Measurements from ENCODE around the gene MPND.

The MPND gene

DNA sequence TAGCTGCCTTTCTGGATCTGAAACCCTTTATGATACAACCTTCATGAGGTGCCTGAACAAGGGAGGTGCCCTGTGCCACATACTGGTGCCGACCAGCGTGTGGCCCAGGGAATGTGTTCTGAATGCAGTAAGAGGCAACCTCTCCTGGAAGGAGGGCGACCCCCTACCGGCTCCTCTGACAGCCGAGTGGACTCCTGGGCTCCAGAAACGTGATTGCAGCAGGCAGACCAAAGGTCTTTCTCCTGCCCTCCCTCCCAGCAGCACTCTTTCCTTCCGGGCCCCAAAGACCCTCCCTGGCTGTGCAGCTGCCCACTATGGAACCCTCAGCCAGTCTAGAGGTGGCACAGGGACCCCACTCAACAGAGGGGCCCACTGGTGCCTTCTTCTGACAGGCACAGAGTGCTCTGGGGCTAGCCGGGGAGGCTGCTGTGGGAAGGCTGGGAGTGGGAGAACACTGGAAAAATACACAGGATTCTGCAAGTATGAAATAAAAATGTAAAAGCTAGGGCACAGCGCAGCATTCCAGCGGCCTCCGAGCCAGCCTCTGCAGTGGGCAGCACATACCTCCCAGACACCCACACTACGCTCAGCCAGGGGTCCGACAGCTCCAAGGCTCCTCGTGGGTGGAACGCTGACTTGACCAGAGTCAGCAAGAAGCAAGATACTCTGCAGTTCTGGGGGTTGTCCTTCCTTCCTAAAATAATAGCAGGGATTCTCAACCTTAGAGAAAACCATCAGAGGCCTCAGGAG, 42.1 kb downstream of the MPND start:
- DNase-seq = no peak

DNA sequence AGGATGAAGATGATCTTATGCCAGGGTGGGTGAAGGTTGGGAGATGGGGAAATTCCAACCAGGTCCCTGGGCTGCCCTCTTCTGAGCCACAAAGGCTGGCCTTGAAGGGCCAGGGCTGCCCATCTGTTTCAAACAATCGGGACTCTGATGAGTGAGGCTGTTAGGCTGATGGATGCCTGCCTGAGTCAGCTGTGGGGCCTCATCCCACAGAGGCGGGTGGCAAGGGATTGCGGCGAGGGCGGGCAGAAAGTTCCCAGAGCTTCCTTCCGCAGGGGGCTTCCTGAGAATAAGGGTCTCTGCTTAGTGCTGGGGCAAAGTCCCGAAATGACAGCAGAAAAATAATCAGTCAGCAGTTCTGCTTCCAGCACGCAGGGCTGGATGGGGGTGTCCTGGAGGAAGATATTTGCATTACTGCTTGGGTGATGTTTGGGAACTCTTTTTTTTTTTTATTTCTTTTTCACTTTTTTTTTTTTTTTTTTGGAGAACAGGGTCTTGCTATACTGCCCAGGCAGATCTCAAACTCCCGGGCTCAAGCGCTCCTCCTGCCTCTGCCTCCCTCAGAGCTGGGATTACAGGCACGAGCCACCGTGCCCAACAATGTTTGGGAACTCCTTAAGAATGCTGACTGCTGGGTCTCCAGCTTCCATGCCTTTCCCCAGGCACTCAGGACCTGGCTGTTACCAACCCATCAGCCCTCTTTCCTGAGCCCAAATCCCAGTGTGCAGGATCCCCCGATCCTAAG, 42.9 kb downstream of the MPND start:
- DNase-seq = no peak

DNA sequence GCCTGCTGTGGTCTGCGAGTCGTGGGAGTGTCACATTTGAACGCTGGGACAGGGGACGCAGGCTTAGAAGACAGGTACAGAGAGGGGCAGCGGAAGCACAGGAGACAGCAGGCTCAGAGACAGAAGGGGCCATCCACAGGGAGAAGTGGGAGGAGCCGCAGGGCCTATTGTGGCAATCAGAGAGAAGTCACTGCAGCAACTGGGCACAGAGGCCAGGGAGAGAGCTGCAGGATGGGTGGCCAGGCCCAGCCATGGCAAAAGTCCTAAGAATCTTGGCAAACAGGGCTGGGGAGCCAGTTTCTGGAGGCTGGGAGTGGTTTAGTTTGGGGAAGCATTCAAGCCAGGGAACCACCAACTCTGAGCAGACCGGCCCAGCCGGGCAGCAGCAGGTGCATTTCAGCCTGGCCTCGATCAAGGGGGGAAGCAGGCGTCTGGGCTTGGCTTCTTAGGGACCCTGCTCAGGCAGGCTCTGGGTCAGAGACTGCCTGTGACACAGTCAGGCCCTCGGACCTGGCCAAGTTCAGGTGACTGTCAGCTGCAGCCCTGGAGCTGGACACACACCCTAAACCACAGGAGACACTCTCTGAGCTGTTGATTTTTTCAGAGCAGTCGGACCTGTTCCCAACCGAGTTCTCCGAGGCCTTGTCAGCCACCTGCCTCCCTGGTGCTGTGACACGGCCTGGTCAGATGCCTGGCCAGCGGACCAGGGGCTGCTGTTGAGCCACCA, 45.1 kb downstream of the MPND start:
- DNase-seq = no peak

DNA sequence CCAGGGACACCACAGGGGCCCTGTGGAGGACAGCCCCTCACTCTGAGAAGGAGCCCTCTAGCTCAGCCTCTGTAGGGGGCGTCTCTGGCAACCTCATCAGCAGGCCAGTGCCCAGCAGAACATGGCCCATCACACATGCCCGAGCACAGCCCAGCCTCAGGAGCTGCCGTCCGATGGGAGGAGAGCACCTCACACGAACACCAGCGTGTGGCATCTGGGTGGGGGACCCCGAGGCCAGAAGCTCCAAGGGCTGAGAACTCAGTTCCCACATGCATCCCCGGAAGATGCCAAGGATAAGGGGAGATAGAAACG, 45.7 kb downstream of the MPND start:
- no peak for DNase-seq

DNA sequence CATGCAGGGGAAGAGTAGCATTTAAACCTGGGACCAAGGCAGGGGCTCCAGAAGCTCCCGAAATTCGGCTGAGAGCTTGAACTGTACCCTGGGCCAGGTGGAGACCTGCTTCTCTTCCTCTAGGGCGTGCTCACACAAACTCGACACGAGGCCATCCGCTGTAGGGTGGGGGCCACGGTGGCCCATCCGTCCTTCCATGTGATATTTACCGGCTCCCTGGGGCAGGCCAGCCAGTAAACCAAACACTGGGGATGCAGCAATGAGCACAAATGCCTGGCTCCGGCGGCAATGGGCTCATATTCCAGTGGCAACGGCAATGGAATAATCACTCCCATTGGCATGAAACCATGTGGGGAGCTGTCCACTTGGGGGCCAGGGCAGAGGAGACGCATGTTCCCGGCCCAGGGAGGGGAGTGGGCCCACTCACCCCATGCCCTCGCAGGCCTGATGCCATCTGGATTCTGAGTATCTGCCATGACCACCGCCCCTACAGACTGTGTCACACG, 46.2 kb downstream of the MPND start:
- no peak for DNase-seq

DNA sequence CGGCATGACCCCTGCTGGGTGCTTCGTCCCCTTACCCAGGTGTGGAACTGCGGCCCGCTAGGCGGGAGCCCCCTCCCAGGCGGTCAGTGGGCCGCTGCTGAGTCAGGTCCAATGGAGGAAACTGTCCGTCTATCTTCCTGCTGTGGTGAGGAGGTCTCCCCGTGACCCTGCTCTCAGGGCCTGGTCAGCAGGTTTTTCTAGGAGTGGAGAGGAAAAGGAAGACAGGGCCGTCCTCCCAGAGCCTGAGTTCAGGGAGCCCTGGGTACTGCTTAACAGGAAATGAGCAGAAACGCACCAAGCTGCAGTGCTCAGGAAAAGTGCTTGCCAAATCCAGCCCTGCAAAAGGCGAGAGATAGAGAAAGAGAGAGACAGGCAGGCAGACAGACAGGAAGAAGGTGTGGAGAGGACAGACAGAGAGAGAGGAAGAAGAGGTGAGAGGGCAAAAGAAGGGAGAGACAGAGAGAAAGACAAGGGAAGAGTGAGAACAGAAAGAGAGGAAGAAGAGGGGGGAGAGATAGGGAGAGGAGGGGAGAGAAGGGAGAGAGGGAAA, 46.7 kb downstream of the MPND start:
- no peak for DNase-seq

DNA sequence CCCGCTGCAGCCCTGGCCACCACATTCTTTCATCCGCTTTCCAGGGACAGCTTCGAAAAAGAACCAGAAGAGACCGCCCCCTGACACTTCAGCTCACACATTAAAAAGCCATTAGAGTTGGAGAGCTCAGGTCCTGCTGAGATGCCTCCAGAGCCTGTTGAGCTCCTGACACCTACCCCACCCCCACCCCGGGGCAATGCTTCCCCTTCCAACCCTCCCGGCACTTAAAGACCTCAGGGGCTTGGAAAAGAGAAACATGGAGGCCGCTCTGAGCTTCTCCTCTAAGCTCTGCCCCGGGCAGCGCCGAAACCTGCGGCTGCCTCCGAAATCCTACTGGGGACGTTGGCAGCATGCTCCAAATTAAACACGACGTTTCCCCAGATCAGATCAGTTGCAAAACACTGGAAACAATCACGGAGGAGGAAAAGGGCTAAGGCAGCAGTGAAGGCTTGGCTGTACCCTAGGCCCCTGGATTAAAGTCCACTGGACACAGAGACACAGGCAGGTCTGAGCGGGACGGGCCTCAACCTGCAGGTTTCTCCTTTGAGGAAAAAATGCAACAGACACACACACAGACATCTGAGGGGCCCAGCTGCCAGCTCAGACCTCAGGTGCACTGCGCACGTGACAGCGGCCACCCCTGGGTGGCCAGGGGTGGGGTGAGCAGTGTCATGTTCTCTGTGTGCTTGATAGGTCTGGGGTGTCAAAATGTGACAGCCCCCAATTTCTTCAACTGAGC, 47.4 kb downstream of the MPND start:
- no peak for DNase-seq

DNA sequence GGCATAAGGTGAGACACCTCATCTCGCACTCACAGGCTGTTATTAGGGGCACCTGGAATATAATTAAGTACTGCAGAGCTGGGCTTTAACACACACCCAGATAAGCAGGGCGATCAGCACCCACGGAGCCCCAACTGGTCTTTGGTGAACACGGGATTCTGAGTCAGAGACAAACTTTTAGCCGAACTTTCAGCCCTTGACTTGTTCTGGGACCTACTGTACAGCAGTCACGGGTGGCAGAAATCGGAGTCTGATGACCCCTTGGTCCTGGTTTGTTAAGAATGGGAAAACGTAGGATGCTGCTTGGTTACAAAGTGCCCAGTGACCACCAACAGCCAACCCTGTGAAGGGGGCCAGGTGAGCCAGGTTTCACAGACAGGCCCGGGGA, 47.9 kb downstream of the MPND start:
- DNase-seq = no peak

DNA sequence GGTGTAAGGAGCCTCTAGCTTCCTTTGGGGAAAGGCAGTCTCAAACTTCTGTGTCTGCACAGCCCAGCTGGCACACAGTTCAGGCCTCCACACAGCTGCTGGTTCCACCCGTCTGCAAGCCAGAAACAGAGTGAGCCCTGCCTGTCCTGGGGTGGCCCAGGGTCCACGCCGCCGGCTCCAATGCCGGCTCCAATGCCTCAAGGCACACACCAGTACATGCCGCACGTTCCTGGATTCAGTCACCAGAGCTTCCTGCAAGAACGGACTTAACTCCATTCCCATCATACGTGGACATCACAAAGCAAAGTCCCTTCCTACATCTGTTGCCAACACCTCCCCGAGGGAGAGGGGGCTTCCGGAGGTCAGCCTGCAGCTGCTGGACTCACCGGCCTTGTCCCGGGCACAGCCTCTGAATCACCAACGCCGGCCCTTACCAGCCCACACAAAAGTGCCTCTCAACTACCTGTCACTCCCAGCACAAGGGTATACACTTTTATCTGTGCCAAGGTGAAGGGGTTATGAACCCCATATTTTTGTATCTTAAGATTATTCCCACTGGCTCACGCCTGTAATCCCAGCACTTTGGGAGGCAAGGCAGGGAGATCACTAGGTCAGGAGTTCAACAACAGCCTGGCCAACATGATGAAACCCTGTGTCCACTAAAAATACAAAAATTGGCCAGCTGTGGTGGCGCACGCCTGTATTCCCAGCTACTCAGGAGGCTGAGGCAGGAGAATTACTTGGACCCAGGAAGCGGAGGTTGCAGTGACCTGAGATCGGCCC, 48.5 kb downstream of the MPND start:
- no peak for DNase-seq

DNA sequence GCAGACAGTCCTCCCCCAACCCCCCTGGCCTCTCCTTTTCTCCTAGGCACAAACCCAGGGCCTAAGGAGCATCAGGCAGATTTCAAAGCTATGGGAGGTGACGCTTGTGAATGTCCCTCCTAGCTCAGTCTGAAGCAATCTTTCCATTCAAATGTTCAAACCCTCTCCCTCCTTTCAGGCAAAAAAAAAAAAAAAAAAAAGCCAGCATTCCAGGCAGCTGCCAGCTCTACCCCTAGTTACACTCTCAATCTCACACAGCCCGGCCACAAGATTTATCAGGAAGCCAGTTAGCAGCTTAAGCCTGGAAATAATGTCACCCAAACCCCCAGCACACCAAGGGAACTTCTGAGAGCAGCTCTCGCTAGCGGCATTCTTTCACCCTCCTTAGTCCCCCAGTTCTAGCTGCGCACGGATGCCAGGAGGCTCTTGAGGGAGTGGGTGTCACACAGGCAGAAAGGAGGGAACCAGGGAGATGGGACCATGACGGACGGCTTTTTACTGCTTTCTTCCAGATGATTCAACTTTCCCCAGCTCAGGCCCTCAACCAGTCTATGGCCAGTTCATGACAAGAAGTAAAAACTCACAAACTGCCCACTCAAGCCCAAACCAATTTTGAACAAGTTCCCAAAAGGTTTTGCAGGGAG, 50.7 kb downstream of the MPND start:
- no peak for DNase-seq

DNA sequence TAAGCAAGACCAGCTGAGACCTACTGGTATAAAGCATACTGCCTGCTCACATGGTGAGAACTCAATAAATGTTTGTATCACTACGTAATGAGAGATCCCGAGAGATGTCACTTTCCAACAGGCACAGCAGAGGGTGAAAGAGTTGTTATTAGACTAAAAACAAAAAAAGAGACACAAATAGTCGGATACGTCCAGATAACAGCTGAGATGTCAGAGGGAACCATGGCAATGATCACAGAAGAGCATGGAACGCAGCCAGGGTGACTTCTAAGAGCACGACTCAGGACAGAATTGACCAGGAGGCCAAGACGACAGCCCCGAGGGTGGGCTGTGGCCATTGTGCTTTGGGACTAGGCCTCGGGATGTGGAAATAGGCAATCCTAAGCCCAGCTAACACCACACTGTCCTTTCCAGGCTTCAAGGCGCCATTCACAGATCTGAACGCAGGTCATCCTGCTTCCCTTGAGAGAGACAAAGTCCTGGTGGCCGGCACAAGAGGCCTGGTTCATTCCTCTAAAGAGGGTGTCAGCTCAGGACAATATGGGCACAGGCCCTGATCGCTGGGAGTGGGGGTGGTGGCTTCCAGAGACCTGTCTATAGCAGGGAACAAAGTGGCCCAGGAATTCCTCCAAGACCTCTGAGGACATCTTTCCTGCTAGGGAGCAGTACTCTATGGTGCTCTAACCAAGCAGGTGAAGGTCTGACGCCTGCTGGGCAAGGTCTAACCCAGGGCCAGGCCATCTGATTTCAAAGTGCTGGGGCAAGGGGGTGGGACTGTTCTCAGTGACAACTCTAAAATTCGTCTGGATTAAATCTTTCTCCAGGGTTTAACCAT, 53.8 kb downstream of the MPND start:
- DNase-seq = no peak

DNA sequence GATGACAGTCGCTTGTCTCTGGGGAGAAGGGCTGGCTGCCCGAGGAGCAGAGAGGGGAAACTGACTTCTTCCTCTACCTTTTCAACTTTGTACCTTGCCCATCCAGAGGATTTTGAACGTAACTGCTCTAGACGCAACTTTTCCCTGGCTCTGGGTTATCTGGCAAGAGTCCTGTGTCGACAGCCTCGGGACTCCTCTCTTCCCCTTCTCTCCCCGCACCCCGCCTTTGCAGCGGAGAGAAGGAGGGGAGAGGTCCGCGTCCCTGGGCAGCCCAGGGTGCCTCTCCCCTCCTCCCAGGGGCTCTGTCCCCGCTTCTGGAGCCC, 56.4 kb downstream of the MPND start:
- DNase-seq = peak; percentile 57

DNA sequence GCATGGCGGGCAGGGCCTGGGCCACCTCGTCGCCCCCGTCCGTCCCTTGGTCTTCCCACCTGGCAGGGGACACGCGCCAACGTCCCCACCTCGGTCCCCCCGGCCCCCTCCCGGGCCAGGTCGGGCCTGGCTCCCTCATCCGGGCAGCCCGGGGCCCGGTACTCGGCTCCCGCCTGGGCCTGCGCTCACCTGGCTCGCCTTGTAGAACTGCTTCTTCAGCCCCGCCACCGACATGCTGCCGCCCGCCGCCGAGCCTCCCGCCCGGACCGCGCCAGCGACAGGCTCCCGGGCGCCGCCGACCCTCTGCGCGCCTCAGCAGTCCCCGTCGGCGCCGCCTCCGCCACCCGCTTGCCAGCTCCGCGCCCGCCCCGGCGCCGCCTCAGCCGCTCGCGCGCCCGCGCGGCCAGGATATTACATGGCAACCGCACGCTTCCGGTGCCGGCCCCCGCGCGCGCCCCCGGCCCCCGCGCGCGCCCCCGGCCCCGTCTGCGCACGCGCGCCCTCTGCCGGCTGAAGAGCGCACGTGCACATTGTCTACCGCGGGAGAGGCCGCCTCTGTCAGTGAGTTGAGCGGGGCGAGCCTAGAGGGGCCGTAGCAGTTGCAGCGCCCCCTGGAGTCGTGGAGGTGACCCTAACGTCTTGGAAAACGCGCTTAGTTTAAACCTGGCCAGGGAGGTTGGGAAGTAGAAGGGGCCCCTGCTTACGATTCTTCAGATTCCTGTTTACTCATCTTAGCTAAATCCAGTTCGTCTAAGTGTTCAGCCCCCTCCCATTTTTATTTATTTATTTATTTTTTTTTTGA, 57.0 kb downstream of the MPND start, which contains the start of gene SH3GL1:
TSS of gene SH3GL1 (minus strand) at position 413 of the 802 bp plus-strand sequence. CDS start at position 234, 179 bp downstream.
- peak; percentile 94 for DNase-seq

DNA sequence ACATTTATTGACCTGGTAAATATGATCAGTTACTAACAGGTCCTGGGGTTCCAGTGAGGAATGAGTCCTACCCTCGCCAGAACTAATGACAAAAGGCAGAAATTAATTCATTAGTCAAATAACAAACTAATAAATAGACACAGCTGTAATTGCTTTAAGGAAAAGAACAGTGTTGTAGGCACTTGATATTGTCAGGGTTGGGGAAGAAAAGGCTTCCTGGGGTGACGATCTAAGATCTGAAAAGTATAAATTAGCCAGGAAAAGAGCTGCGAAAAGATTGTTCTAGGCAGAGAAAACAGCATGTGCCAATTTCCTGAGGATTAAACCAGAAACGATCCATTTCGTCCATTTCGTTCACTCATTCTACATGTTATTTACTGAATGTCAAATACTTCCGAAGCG, 58.4 kb downstream of the MPND start:
- DNase-seq = no peak

DNA sequence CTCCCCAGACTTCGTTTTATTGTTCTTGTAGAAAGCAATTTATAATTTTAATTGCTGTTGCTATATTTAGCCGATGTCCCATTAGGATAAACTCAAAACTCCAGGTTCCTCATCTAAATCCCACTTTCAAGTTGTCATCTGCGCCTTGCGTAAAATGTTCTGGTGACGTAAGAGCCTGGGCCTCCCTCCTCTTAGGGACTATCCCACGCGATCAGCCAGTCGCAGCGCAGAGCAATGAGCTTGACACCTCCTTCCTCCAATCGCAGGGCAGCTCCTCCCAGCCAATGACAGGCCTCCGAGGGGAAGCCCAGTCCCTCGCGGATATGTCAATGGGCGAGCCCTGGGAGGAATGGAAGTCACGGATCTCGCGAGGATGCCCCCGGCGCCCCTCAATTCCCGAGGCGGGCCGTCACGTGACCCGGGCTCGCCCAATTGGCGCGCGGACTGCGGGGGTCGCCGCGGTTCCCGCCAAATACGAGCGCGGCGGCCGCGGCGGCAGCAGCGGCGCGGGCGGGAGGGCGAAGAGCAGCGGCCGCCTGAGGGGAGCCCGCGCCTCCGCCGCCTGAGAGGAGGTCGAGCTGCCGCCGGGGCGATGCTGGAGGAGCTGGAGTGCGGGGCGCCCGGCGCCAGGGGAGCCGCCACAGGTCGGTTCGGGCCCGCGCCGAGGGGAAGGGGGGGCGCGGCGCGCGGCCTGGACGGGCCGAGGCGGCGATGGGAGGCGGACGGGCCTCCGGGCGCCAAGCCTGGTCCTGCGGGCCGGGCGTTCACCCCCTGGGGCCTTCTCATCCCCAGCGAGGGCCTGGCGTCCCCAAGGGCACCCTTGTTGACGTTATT, 59.0 kb downstream of the MPND start, which contains the start of gene CHAF1A:
TSS of gene CHAF1A (plus strand) at position 470 of the 834 bp plus-strand sequence. CDS start at position 593, 123 bp downstream.
- peak; percentile 100 for DNase-seq

DNA sequence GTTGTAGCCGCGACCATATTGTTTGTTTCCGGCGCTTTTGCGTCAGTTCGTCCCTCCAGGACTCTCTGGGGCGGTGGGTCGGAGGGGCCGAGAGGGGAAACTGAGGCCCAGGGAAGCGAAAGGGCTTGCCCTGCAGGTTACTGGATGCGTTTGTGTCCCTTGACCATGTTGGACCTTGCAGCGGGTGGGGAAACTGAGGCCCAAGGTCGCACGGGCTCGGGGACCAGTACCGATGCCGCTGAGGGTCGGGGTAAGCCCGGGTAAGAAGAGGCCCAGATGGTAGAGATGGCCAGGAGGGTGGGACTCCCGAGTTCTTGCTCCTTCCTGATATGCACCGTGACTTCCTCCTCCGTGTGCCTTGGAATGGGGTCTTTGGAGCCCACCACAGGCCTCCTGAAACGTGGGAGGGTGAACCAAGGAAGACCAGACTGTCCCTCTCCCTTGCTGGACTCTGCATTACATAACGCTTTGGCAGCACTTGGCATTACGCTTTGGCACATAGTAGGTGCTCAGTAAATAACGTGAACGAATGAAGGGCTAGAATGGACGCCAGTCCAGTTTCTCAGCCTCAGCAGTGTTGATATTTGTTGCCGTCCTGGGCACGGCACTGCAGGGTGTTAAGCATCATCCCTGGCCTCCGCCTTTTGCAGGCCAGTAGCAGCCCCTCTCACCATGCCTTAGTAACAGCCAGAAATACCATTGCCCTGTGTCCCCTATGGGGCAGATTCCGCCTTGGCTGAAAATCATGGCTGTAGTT, 59.8 kb downstream of the MPND start:
- peak; percentile 26 for DNase-seq

DNA sequence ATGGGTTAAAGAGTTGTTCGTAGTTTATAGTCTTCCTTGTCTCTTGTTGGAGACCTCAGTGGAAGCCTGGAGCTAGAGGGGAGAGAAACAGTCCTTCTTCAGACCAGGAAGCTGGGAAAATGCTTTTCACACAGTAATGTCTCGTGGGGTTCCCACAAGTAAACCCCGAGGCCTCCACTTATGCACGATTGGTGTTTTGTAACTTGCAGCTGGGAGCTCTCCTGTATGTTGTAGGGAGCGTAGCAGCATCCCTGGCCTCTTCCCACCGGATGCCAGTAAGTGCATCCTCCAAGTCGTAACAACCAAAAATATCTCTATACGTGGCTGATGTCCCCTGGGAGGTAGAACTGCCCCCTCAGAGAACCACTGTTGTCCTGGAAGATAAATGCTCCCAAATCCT, 62.6 kb downstream of the MPND start:
- no peak for DNase-seq

DNA sequence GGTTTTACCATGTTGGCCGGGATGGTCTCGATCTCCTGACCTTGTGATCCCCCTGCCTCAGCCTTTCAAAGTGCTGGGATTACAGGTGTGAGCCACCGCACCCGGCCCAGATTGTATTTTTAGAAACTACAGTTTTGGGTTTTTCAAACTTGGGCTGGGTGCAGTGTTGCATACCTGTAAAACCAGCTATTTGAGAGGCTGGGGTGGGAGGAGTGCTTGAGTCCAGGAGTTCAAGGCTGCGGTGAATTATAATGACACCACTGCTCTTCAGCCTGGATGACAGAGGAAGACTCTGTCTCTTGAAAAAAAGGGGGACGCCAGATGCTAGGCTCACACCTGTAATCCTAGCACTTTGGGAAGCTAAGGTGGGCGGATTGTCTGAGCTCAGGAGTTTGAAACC, 63.3 kb downstream of the MPND start:
- DNase-seq = no peak

All from RPMI8226 (cell line).